ENCODE results near the gene ABCA6. TPM values are rescaled to one million over a fixed set of nuclear protein-coding genes. Genes with fewer than 3 reads are reported as not detected.

ABCA6 gene
- total and polyA plus RNA-seq, 4 donors: 1.9 to 132 (median 8.7) TPM

DNA sequence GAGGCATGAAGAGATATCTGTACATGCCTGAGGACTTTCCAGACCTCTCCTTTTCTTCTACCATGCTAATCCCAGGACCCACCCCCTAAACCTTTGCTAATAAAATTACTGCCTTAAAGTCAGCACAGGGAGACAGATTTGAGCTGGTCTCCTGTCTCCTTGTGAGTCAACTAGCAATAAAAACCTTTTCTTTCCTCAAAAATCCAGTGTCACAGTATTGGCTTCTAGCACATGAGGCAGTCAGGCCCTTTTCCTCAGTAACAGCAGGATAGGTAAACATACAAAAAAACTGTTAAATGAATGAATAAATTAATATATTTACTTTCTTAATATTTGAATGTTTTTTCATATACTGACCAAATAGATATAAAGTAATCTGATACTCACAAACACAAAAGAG lies 45.6 kb upstream of the ABCA6 start:
- DNase-seq (no peak), ATAC-seq (ENCODE audit: insufficient read depth, low FRiP score) (no peak)
- Histone ChIP-seq H3K4me3 (no peak overlapping the region), H3K4me1 (ENCODE audit: control insufficient read depth in 5 of 5, insufficient read depth in 5 of 5, low read length in 5 of 5) (no peaks in the 10 kb centered on the region), H3K27me3 (ENCODE audit: control insufficient read depth in 3 of 3, insufficient read depth in 3 of 3, low read length in 2 of 3) (no peaks in the 10 kb centered on the region), H3K36me3 (ENCODE audit: control insufficient read depth in 4 of 4, insufficient read depth in 4 of 4, low read length in 4 of 4) (peaks cover 0 to 3% (median 0%) of the 10 kb centered on the region in 4 donors), H3K9me3 (ENCODE audit: control insufficient read depth in 4 of 4, insufficient read depth in 3 of 4, low read length in 3 of 4) (peaks cover 0 to 2% (median 0%) of the 10 kb centered on the region in 4 donors), H3K27ac (ENCODE audit: low read depth in 1 of 2, low read length in 1 of 2) (no peak overlapping the region), H3K9ac (ENCODE audit: insufficient read depth in 1 of 2, low read length in 2 of 2) (no peak overlapping the region)
- TF ChIP-seq, protein P1, sequence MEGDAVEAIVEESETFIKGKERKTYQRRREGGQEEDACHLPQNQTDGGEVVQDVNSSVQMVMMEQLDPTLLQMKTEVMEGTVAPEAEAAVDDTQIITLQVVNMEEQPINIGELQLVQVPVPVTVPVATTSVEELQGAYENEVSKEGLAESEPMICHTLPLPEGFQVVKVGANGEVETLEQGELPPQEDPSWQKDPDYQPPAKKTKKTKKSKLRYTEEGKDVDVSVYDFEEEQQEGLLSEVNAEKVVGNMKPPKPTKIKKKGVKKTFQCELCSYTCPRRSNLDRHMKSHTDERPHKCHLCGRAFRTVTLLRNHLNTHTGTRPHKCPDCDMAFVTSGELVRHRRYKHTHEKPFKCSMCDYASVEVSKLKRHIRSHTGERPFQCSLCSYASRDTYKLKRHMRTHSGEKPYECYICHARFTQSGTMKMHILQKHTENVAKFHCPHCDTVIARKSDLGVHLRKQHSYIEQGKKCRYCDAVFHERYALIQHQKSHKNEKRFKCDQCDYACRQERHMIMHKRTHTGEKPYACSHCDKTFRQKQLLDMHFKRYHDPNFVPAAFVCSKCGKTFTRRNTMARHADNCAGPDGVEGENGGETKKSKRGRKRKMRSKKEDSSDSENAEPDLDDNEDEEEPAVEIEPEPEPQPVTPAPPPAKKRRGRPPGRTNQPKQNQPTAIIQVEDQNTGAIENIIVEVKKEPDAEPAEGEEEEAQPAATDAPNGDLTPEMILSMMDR (IDR thresholded peaks at IDR 0.05; ENCODE audit: control extremely low read depth, extremely low read depth): no peak

DNA sequence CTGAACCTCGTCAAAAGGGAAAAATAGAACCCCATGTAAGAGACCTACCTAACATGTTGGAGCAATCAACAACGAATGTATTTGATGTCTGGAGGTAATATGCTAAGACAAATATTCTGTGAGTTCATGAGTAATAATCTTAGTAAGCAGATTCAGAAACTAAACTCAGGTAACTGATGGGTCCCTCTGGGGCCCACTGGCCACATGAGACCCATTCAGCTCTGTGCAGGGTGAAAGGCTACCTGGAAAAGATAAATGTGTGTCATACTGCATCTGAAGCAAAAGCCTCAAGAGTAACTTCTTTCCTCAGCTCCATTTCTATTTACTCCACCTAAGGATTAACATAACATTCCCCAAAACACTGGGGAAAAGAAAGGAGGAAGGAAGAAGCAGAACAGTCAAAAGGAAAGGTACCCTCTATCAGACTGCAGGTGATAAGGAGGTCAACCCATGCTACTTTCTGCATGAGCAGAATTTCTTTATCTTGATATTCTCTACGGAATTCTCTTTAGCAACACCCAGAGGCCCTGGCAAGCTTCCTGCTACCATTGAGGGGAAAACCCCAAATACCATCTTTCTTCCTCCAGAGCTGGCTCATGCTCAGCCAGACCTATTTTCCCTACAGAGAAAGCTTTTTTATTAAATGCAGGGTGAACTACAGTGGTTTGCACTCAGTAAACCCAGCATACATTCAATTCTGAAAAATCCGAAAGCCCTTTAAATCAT lies 37.7 kb upstream of the ABCA6 start:
- ATAC-seq (ENCODE audit: insufficient read depth, low FRiP score): no peak
- H3K27ac ChIP-seq (ENCODE audit: low read depth in 1 of 2, low read length in 1 of 2): no peak overlapping the region
- WGBS, 2 donors: 61% methylated on average over 4 of the region's 4 CpGs

DNA sequence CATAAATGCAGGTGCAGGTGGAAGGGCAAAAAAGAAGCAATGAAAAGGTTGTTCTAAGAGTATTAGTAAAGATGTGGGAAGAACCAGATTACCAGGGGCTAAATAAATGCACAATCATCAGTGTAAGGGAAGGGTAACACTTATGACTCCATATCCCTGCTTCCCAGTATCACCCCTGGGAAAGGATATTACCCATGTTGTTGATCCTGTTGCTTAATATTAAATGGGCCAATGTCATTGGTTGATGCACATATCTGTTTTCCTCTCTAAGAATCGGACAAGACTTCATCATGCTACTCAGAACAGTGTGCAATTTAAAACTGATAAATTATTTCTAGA lies 34.7 kb upstream of the ABCA6 start:
- DNase-seq (no peak), ATAC-seq (ENCODE audit: insufficient read depth, low FRiP score) (no peak)
- no peaks in the 10 kb centered on the region for H3K9me3 ChIP-seq (ENCODE audit: control insufficient read depth in 4 of 4, insufficient read depth in 3 of 4, low read length in 3 of 4)
- no peaks in the 10 kb centered on the region for H3K27me3 ChIP-seq (ENCODE audit: control insufficient read depth in 3 of 3, insufficient read depth in 3 of 3, low read length in 2 of 3)
- no peak overlapping the region for H3K9ac ChIP-seq (ENCODE audit: insufficient read depth in 1 of 2, low read length in 2 of 2)
- H3K36me3 ChIP-seq (ENCODE audit: control insufficient read depth in 4 of 4, insufficient read depth in 4 of 4, low read length in 4 of 4): no peaks in the 10 kb centered on the region
- H3K4me1 ChIP-seq (ENCODE audit: control insufficient read depth in 5 of 5, insufficient read depth in 5 of 5, low read length in 5 of 5): no peaks in the 10 kb centered on the region
- no peak overlapping the region for H3K4me3 ChIP-seq
- WGBS, 2 donors: 82 to 85% methylated on average over 1 of the region's 1 CpG
- no peak overlapping the region for H3K27ac ChIP-seq (ENCODE audit: low read depth in 1 of 2, low read length in 1 of 2)
- TF ChIP-seq, protein P1 (IDR thresholded peaks at IDR 0.05; ENCODE audit: control extremely low read depth, extremely low read depth): no peak

More for the DNA sequence above, 37.7 kb upstream of the ABCA6 start:
- H3K4me3 ChIP-seq: no peak overlapping the region
- H3K9me3 ChIP-seq (ENCODE audit: control insufficient read depth in 4 of 4, insufficient read depth in 3 of 4, low read length in 3 of 4): peaks cover 0 to 2% (median 0%) of the 10 kb centered on the region in 4 donors
- H3K4me1 ChIP-seq (ENCODE audit: control insufficient read depth in 5 of 5, insufficient read depth in 5 of 5, low read length in 5 of 5): no peaks in the 10 kb centered on the region
- no peaks in the 10 kb centered on the region for H3K27me3 ChIP-seq (ENCODE audit: control insufficient read depth in 3 of 3, insufficient read depth in 3 of 3, low read length in 2 of 3)
- no peak overlapping the region for H3K9ac ChIP-seq (ENCODE audit: insufficient read depth in 1 of 2, low read length in 2 of 2)
- peaks cover 0 to 7% (median under 1%) of the 10 kb centered on the region in 4 donors for H3K36me3 ChIP-seq (ENCODE audit: control insufficient read depth in 4 of 4, insufficient read depth in 4 of 4, low read length in 4 of 4)
- DNase-seq: no peak
- TF ChIP-seq, protein P1 (IDR thresholded peaks at IDR 0.05; ENCODE audit: control extremely low read depth, extremely low read depth): no peak

All from lung (tissue), 12 donors.